GM12891 (cell line): Measurements from ENCODE around the gene CDH9.

ENCODE experiments used
- PAX5 ChIP-seq: IDR thresholded peaks from 2 replicates; pipeline ENCODE4 v1.6.1; 2011; ENCODE audit warnings: low read length, moderate library complexity, mild to moderate bottlenecking; ENCODE audit not compliant: insufficient read depth, severe bottlenecking
- POLR2A ChIP-seq: IDR thresholded peaks from 2 replicates; pipeline ENCODE4 v1.6.1; 2011; ENCODE audit warnings: low read depth, low read length, control low read depth

DNA sequence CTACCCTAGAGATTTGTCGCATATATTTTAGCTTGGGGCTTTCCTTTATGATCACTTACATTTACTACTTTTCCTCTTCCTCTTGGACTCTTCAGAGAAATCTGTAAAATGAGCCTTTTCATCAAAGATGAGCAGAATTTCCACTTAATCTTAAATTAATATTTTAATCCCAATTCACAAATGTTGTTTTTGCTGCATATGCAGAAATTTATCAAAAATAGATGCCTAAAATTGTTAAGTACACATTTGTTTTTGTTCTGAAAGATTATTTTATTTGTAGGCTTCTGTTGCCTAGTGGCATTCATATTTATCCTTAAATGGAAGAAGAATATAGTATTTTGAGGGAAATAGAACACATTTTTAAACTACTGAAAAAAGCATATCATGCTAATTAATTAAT, 168.6 kb downstream of the CDH9 start:
- TF ChIP-seq POLR2A (no peak), PAX5 (no peak)
